Kidney capillary endothelial cell (primary cell): ENCODE data around the gene SCN4A.
"Not testable (repeated sequence)": the region's sequence is repeated elsewhere in the genome, so short reads cannot be mapped to it uniquely, and the experiment has no call there.

ENCODE experiments used
- DNase-seq: peaks from one replicate; pipeline ENCODE4 v3.0.0-alpha.2; 2018; ENCODE audit warnings: low spot score

The SCN4A gene

GRCh38 chr17:63916566-63917185 lies 56.0 kb downstream of the SCN4A start:
- no peak for DNase-seq

GRCh38 chr17:63915753-63916152 lies 57.0 kb downstream of the SCN4A start:
- not testable (repeated sequence) for DNase-seq

DNA sequence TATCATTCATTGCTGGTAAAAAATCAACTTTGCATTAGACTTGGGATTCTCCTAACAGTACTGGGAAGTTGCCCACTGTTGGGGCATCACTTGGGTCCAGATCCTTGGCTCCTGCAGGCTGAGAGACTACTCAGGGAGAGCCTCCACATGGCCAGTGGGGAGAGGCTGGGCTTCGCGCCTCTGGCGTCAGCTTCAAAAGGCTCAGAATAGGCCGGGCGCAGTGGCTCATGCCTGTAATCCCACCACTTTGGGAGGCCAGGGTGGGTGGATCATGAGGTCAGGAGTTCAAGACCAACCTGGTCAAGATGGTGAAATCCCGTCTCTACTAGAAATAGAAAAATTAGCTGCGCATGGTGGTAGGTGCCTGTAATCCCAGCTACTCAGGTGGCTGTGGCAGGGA lies 58.2 kb downstream of the SCN4A start:
- DNase-seq: no peak

- no peak for DNase-seq
Observed at GRCh38 chr17:63911657-63912100, 61.0 kb downstream of the SCN4A start.

DNA sequence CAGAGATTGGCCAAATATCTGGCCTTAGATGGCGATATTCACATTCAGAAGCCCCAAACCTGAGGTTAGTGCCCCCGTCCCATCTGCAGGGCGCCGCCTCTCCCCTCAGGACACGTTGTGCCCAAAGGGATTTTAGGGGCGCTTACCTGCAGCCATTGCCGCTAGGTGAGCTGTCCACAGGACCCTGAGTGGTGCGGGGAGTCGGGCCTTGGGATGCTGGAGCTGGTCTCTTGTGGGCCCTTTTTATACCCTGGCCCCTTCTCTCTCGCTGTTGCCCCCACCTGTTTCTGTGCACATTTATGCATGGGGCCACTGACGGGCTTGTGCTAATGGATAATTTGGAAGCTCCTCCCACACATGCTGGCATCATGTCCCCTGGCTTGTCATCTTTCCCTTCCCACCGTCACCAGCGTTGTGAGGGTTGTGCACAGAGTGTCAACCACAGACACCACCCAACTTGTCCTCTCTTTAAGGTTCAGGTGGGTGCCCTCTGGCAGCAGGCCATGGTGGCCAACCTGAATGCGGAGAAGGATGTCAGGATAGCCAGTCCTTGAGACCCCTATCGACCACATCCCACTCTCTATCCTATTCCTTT lies 61.6 kb downstream of the SCN4A start, which contains the start of gene CSHL1:
Gene CSHL1 (minus strand): TSS at position 218 of the 595 bp plus-strand sequence. CDS start 62 bp downstream, at position 156.
- DNase-seq: no peak

DNA sequence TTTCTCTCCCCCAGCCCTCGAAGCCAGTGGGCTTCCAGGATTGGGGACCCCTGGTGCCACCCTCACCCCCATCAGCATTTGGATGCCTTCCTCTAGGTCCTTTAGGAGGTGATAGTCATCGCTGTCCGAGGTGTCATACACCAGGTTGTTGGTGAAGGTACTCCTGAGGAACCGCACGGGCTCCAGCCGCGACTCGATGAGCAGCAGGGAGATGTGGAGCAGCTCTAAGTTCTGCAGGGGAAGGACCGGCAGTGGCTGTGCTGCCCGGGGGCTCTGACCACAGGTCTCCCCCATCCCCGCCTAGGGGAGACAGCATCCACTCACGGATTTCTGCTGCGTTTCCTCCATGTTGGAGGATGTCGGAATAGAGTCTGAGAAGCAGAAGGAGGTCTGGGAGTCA lies 62.6 kb downstream of the SCN4A start:
- DNase-seq: no peak

DNA sequence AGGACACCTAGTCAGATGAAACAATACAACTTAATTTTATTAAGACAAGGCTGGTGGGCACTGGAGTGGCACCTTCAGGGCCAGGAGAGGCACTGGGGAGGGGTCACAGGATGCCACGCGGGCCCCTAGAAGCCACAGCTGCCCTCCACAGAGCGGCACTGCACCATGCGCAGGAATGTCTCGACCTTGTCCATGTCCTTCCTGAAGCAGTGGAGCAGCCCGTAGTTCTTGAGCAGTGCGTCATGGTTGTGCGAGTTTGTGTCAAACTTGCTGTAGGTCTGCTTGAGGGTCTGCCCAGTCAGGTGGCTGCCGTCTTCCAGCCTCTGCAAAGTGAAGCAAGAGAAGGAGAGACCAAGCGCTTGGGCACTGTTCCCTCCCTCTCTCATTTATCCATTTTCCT lies 63.1 kb downstream of the SCN4A start:
- DNase-seq: not testable (repeated sequence)

GRCh38 chr17:63907161-63907778 lies 65.4 kb downstream of the SCN4A start:
- DNase-seq: not testable (repeated sequence)

DNA sequence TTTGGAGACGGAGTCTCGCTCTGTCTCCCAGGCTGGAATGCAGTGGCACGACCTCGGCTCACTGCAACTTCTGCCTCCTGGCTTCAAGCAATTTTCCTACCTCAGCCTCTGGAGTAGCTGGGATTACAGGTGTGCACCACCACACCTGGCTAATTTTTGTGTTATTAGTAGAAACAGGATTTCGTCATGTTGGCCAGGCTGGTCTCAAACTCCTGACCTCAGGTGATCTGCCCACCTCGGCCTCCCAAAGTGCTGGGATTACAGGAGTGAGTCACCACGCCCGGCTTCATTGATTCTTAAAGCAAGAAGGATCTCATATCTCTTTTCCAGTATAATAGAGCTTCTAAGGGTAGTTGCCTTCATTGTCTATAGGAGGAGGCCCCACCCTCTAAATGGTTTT lies 67.9 kb downstream of the SCN4A start:
- not testable (repeated sequence) for DNase-seq

- DNase-seq: not testable (repeated sequence)
Observed at GRCh38 chr17:63903787-63904201, 68.9 kb downstream of the SCN4A start.

- DNase-seq: not testable (repeated sequence)
Observed at GRCh38 chr17:63901971-63902370, 70.7 kb downstream of the SCN4A start.

DNA sequence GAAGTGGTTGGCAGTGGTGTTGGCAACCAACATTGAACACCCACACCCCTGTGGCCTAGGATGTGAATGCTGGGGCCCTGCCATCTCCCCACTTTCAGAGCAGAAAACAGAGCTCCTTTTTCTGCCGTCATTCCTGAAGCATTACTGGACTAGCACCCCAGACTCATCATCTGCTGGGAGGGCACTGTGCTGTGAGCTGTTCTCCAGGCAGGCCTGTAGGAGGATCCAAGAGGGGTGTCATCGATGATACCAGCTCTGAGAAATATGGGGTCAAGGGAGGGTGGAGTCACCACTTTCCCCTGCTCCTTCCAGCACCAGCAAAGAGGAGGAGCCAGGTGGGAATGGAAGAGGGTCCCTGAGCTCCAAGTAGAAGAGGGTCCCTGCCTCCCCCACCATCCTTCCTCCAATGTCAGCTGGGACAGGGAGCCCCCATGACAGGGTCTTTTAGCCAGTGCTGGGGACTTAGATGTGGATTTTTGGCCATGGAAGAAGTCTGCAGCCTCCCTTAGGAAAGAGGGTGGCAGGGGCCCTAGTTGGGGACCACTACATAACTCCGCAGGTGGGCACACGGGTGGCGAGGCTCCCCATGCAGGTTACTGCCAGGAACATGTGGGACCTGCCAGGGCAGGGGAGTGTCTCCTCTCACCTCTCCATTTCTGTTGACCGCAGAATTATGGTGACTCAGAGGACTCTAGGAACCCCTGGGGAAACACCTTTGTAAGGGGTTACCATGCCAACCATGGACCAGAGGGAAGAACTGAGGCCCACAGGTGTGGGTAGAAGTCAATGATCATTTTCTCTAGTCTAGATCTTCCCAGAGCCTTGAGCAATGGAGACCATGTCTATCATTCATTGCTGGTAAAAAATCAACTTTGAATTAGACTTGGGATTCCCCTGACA lies 73.6 kb downstream of the SCN4A start:
- not testable (repeated sequence) for DNase-seq

GRCh38 chr17:63896524-63897354 lies 76.0 kb downstream of the SCN4A start, which contains the start of gene CSH1:
TSS of gene CSH1 (minus strand) at chr17:63896574. CDS start at chr17:63896511, 63 bp downstream.
- DNase-seq: not testable (repeated sequence)

DNA sequence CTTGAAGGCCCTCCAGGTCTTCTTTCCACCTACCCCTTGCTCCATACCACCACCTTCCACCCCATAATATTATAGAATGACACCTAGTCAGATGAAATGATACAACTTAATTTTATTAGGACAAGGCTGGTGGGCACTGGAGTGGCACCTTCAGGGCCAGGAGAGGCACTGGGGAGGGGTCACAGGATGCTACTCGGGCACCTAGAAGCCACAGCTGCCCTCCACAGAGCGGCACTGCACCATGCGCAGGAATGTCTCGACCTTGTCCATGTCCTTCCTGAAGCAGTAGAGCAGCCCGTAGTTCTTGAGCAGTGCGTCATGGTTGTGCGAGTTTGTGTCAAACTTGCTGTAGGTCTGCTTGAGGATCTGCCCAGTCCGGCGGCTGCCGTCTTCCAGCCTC lies 77.9 kb downstream of the SCN4A start:
- not testable (repeated sequence) for DNase-seq

GRCh38 chr17:63894021-63894420 lies 78.7 kb downstream of the SCN4A start:
- DNase-seq: not testable (repeated sequence)

- not testable (repeated sequence) for DNase-seq
Observed at GRCh38 chr17:63892316-63893037, 80.2 kb downstream of the SCN4A start.

GRCh38 chr17:63889026-63889848 lies 83.5 kb downstream of the SCN4A start:
- peak; percentile 10 for DNase-seq
